Activated CD4-positive, alpha-beta T cell treated with anti-CD3 and anti-CD28 coated beads for 36 hours (primary cell): ENCODE data around the gene RAD51B. TPM values are rescaled to one million over a fixed set of nuclear protein-coding genes. Genes with fewer than 3 reads are reported as not detected.

Source experiments
- ATAC-seq: fragments of 200-7000 bp; cut with Tn5 transposase; one replicate; pipeline ENCODE4 v1.10.0; 2021; ENCODE audit warnings: mild to moderate bottlenecking, moderate library complexity
- CTCF ChIA-PET: fragments of 350-600 bp; sonication (Branson Sonifier 250); formaldehyde crosslinking; loops from one replicate; lab custom pipeline; 2021; ENCODE audit warnings: antibody characterized with exemption; lab: Charles Lee
- POLR2A ChIA-PET: fragments of 350-600 bp; sonication (Branson Sonifier 250); formaldehyde crosslinking; loops from one replicate; lab custom pipeline; 2021; ENCODE audit warnings: antibody characterized with exemption, inconsistent platforms; lab: Charles Lee
- DNase-seq: peaks from one replicate; pipeline ENCODE4 v3.0.0-alpha.2; 2020
- H3K27ac Mint-ChIP-seq: one replicate; pipeline ENCODE4 v1.8.0; 2021; ENCODE audit warnings: mixed read lengths
- H3K27me3 Mint-ChIP-seq: one replicate; pipeline ENCODE4 v1.8.0; 2021; ENCODE audit warnings: mixed read lengths
- H3K36me3 Mint-ChIP-seq: one replicate; pipeline ENCODE4 v1.8.0; 2021; ENCODE audit warnings: low read depth, mixed read lengths
- H3K4me1 Mint-ChIP-seq: one replicate; pipeline ENCODE4 v1.8.0; 2021; ENCODE audit warnings: mixed read lengths
- H3K4me3 Mint-ChIP-seq: one replicate; pipeline ENCODE4 v1.8.0; 2021; ENCODE audit warnings: mild to moderate bottlenecking, moderate library complexity, mixed read lengths
- H3K9me3 Mint-ChIP-seq: one replicate; pipeline ENCODE4 v1.8.0; 2021; ENCODE audit warnings: low read depth, mixed read lengths
- intact Hi-C, 2 experiments: fragments of 100-400 bp; cut with DNase I in 1 of 2; cut with micrococcal nuclease in 1 of 2; formaldehyde crosslinking; loops; one replicate each; pipeline versions ENCODE4 v1.14.2 to v1.15.1; 2022 to 2024; cut with DNase I, micrococcal nuclease
- total RNA-seq, 2 experiments: library from RNA; stranded (reverse); gene quantifications; one replicate each; pipeline ENCODE4 v1.2.3, GENCODE V29; 2021

RAD51B gene
- total RNA-seq, 2 experiments from 2014 or later, result 26.4 to 39.9 TPM

- peaks cover 15% of the 10 kb centered on the region for H3K4me1 Mint-ChIP-seq
- H3K27ac Mint-ChIP-seq, result no peak overlapping the region
Observed at GRCh38 chr14:68607867-68608573, 788.4 kb downstream of the RAD51B start.

GRCh38 chr14:68608574-68608962, 789.0 kb downstream of the RAD51B start:
- DNase-seq (no peak), ATAC-seq (no peak)
- ChIA-PET CTCF (interaction anchor here (0.6 to 1.5 kb wide), 2 partner anchors 8 to 791 kb away, joined by 3 read pairs; no protein-coding TSS in a partner anchor), POLR2A (no interaction called here)
- no peaks in the 10 kb centered on the region for H3K27me3 Mint-ChIP-seq
- H3K9me3 Mint-ChIP-seq, result no peaks in the 10 kb centered on the region
- no peak overlapping the region for H3K27ac Mint-ChIP-seq
- H3K4me1 Mint-ChIP-seq, result peaks cover 15% of the 10 kb centered on the region
- intact Hi-C loops, result no loop called here
- H3K36me3 Mint-ChIP-seq, result no peaks in the 10 kb centered on the region
- H3K4me3 Mint-ChIP-seq, result no peak overlapping the region

More at GRCh38 chr14:68607867-68608573, 788.4 kb downstream of the RAD51B start:
- Mint-ChIP-seq H3K4me3 (no peak overlapping the region), H3K27me3 (no peaks in the 10 kb centered on the region), H3K9me3 (no peaks in the 10 kb centered on the region), H3K36me3 (no peaks in the 10 kb centered on the region)
- ATAC-seq (no peak), DNase-seq (no peak)
- ChIA-PET CTCF (interaction anchor here (1.5 kb wide), 1 partner anchor 9 kb away, joined by 3 read pairs; no protein-coding TSS in a partner anchor), POLR2A (no interaction called here)
- intact Hi-C loops, result no loop called here

GRCh38 chr14:68609012-68609411, 789.4 kb downstream of the RAD51B start:
- H3K4me3 Mint-ChIP-seq, result no peak overlapping the region
- POLR2A ChIA-PET, result no interaction called here
- peaks cover 15% of the 10 kb centered on the region for H3K4me1 Mint-ChIP-seq
- no peak overlapping the region for H3K27ac Mint-ChIP-seq
- intact Hi-C loops, result no loop called here
- DNase-seq (no peak), ATAC-seq (no peak)
- H3K36me3 Mint-ChIP-seq, result peaks cover 4% of the 10 kb centered on the region
- CTCF ChIA-PET, result interaction anchor here (0.6 kb wide), 1 partner anchor 791 kb away, joined by 3 read pairs; no protein-coding TSS in a partner anchor
- peaks cover 4% of the 10 kb centered on the region for H3K9me3 Mint-ChIP-seq
- no peaks in the 10 kb centered on the region for H3K27me3 Mint-ChIP-seq

- intact Hi-C loops, result no loop called here
- POLR2A ChIA-PET, result no interaction called here
- Mint-ChIP-seq H3K36me3 (peaks cover 6% of the 10 kb centered on the region), H3K4me3 (no peak overlapping the region), H3K4me1 (peaks cover 15% of the 10 kb centered on the region), H3K9me3 (peaks cover 8% of the 10 kb centered on the region), H3K27me3 (no peaks in the 10 kb centered on the region), H3K27ac (no peak overlapping the region)
- no peak for ATAC-seq
- DNase-seq, result no peak
- CTCF ChIA-PET, result no interaction called here
Observed at GRCh38 chr14:68610251-68610793, 790.7 kb downstream of the RAD51B start.

GRCh38 chr14:68611599-68611998, 792.0 kb downstream of the RAD51B start:
- Mint-ChIP-seq H3K27ac (no peak overlapping the region), H3K4me1 (peaks cover 15% of the 10 kb centered on the region), H3K36me3 (peaks cover 11% of the 10 kb centered on the region), H3K27me3 (no peaks in the 10 kb centered on the region), H3K4me3 (no peak overlapping the region), H3K9me3 (peaks cover 15% of the 10 kb centered on the region)
- no peak for ATAC-seq
- intact Hi-C loops, result no loop called here
- ChIA-PET CTCF (interaction anchor here (0.6 to 1.2 kb wide), 3 partner anchors 11 to 16 kb away, joined by 3 read pairs; no protein-coding TSS in a partner anchor), POLR2A (no interaction called here)
- DNase-seq, result no peak

GRCh38 chr14:68612049-68612448, 792.5 kb downstream of the RAD51B start:
- POLR2A ChIA-PET, result no interaction called here
- H3K36me3 Mint-ChIP-seq, result peaks cover 15% of the 10 kb centered on the region
- H3K27me3 Mint-ChIP-seq, result no peaks in the 10 kb centered on the region
- H3K4me3 Mint-ChIP-seq, result no peak overlapping the region
- no peak overlapping the region for H3K27ac Mint-ChIP-seq
- no peak for DNase-seq
- no peak for ATAC-seq
- H3K9me3 Mint-ChIP-seq, result peaks cover 20% of the 10 kb centered on the region
- CTCF ChIA-PET, result interaction anchor here (0.6 to 1.2 kb wide), 2 partner anchors 11 to 16 kb away, joined by 3 read pairs; no protein-coding TSS in a partner anchor
- intact Hi-C loops, result no loop called here
- H3K4me1 Mint-ChIP-seq, result peaks cover 11% of the 10 kb centered on the region

- Mint-ChIP-seq H3K9me3 (peaks cover 34% of the 10 kb centered on the region), H3K4me3 (no peak overlapping the region), H3K27me3 (no peaks in the 10 kb centered on the region), H3K27ac (no peak overlapping the region), H3K36me3 (peaks cover 19% of the 10 kb centered on the region), H3K4me1 (no peaks in the 10 kb centered on the region)
- ATAC-seq (no peak), DNase-seq (no peak)
- ChIA-PET CTCF (interaction anchor here (0.6 to 1.1 kb wide), 3 partner anchors 9 to 390 kb away, joined by 3 to 4 read pairs (median 3); no protein-coding TSS in a partner anchor), POLR2A (interaction anchor here (0.6 kb wide), 1 partner anchor 26 kb away, joined by 3 read pairs; no protein-coding TSS in a partner anchor)
- intact Hi-C loops, result no loop called here
Observed at GRCh38 chr14:68616221-68616902, 796.8 kb downstream of the RAD51B start.

- intact Hi-C loops, result no loop called here
- H3K27ac Mint-ChIP-seq, result no peak overlapping the region
- POLR2A ChIA-PET, result no interaction called here
- ATAC-seq, result no peak
- no peak overlapping the region for H3K4me3 Mint-ChIP-seq
- peaks cover 13% of the 10 kb centered on the region for H3K36me3 Mint-ChIP-seq
- peaks cover 2% of the 10 kb centered on the region for H3K4me1 Mint-ChIP-seq
- no peak for DNase-seq
- CTCF ChIA-PET, result interaction anchor here (1.0 kb wide), 1 partner anchor 169 kb away, joined by 3 read pairs; no protein-coding TSS in a partner anchor
- H3K27me3 Mint-ChIP-seq, result no peaks in the 10 kb centered on the region
- H3K9me3 Mint-ChIP-seq, result peaks cover 26% of the 10 kb centered on the region
Observed at GRCh38 chr14:68619790-68620574, 800.4 kb downstream of the RAD51B start.

GRCh38 chr14:68621400-68622365, 802.1 kb downstream of the RAD51B start:
- peaks cover 2% of the 10 kb centered on the region for H3K4me1 Mint-ChIP-seq
- no peak overlapping the region for H3K4me3 Mint-ChIP-seq
- CTCF ChIA-PET, result interaction anchor here (1.1 kb wide), 1 partner anchor 194 kb away, joined by 3 read pairs; no protein-coding TSS in a partner anchor
- peaks cover 8% of the 10 kb centered on the region for H3K36me3 Mint-ChIP-seq
- H3K9me3 Mint-ChIP-seq, result peaks cover 18% of the 10 kb centered on the region
- ATAC-seq, result no peak
- intact Hi-C loops, result no loop called here
- POLR2A ChIA-PET, result no interaction called here
- DNase-seq, result no peak
- H3K27me3 Mint-ChIP-seq, result no peaks in the 10 kb centered on the region
- no peak overlapping the region for H3K27ac Mint-ChIP-seq

- intact Hi-C loops, result no loop called here
- H3K27ac Mint-ChIP-seq, result no peak overlapping the region
- no peaks in the 10 kb centered on the region for H3K27me3 Mint-ChIP-seq
- H3K36me3 Mint-ChIP-seq, result no peaks in the 10 kb centered on the region
- DNase-seq, result no peak
- no peak for ATAC-seq
- peaks cover 9% of the 10 kb centered on the region for H3K9me3 Mint-ChIP-seq
- ChIA-PET CTCF (interaction anchor here (0.7 kb wide), 1 partner anchor 11 kb away, joined by 3 read pairs; no protein-coding TSS in a partner anchor), POLR2A (interaction anchor here (0.5 kb wide), 1 partner anchor 314 kb away, joined by 3 read pairs; no protein-coding TSS in a partner anchor)
- no peak overlapping the region for H3K4me3 Mint-ChIP-seq
- peaks cover 6% of the 10 kb centered on the region for H3K4me1 Mint-ChIP-seq
Observed at GRCh38 chr14:68622856-68623255, 803.3 kb downstream of the RAD51B start.
